ENCODE measurements around the gene ASAH2.

GRCh38 chr10:50226610-50227009 is 24.7 kb downstream of the ASAH2 start:
- TF ChIP-seq CTCF (IDR thresholded peaks at IDR 0.05) = no peak
- TF ChIP-seq POLR2A (IDR thresholded peaks at IDR 0.05) = no peak
